Fibroblast of skin of right quadriceps (primary cell): ENCODE results near the gene LANCL3.
"Not testable (repeated sequence)": the region's sequence is repeated elsewhere in the genome, so short reads cannot be mapped to it uniquely, and the experiment has no call there.

Experiments used
- DNase-seq: peaks from one replicate; pipeline ENCODE4 v3.0.0-alpha.2; 2013

LANCL3 gene

GRCh38 chrX:37627602-37628001, 56.1 kb downstream of the LANCL3 start:
- DNase-seq: no peak

- DNase-seq: no peak
Observed at GRCh38 chrX:37638047-37638446, 66.6 kb downstream of the LANCL3 start.

DNA sequence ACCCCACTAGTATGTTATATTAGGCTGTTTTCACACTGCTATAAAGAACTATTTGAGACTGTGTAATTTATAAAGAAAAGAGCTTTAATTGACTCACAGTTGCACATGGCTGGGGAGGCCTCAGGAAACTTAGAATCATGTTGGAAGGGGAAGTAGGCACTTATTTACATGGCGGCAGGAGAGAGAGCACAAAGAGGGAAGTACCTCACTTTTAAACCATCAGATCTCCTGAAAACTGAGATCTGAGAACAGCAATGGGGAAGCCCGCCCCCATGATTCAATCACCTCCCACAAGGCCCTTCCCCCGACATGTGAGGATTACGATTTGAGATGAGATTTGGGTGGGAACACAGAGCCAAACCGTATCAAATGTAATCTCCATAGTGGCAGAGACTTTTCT, 68.7 kb downstream of the LANCL3 start:
- DNase-seq: no peak

DNA sequence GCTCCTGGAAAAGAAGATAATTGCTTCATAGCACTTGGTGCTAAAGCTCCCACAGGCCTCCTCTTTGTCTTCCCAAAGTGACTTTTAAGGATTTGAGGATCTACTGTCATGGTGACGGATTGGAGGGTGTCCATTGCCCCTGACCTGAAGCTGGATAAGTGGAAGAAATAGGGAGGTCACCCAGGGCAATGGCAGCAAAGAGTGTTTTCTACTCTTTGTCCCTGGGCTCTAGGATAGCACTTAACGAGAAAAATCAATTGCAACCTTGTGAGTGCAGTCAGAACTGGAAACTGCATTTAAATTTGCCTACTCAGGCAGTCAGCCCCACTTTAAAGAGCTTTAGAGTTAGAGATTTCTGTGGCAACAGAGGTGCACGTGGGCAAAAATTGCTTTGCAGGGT, 70.4 kb downstream of the LANCL3 start:
- DNase-seq: no peak

DNA sequence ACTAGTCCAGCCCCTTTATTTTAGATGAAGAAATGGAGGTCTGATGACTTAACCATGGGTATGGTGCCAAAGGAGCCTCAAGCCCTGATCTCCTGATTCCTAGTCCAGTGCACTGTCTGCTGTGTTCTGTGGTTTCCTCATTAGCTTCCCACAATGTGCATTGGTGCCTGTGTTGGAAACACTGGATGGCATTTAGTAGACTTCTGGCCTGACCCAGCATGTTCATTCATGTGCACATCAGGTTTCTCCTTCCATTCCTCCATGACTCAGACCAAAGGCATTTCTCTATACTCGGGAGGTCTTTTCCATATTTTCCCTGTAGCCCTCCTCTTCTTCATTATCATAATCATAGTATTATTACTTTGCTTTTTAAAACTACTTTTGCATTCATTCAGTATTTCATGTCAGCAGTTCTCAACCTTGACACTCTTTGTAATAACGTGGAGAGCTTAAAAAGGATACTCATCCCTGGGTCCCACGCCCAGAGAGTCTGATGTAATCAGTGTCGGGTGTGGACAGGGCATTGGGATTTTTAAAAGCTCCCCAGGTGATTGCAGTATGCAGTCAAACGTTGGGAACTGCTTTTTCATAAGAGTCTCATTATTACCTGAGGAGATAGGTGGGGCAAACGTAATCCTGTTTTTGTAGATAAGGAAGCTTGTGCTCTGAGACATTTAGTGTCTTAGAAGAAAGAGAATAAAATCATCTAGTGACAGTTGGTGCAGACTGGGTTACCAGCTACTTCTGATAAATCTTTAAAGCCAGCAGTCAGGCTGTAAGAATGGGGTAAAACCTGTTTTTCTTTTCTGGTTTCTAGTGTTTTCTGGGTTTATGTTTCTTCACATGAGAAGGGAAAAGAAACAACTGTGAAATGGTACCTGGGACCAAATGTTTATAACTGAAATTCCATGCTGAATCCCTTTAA, 73.2 kb downstream of the LANCL3 start:
- DNase-seq: no peak

- DNase-seq: no peak
Observed at GRCh38 chrX:37646254-37646653, 74.8 kb downstream of the LANCL3 start.

DNA sequence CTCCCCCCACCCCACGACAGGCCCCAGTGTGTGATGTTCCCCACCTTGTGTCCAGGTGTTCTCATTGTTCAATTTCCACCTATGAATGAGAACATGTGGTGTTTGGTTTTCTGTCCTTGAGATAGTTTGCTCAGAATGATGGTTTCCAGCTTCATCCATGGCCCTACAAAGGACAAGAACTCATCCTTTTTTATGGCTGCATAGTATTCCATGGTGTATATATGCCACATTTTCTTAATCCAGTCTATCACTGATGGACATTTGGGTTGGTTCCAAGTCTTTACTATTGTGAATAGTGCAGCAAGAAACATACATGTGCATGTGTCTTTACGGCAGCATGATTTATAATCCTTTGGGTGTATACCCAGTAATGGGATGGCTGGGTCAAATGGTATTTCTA, 79.4 kb downstream of the LANCL3 start:
- not testable (repeated sequence) for DNase-seq

DNA sequence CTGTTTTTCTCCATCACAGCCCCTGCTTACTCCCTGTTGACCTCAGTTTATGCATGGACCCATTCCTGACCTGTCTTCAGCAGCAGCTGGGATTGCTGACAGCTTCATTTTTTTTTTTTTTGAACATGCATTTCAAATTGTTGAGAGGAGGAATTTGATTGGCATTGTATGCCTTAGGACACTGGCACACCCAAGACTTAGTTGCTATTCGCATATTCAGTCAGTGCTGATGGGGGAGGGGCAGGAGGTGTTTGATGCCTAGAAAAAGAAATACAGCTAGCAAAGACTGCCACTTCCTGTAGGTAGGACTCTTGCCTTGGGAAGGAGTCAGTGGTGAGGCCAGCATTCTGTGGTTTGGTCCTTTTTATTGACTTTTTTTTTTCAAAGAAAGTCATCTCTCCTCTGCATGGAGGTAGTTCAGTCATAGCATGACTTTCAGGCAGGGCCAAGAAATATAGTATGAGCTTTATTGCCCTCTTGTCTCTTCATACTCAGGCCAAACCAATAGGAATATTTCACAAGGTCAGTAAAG, 80.5 kb downstream of the LANCL3 start:
- no peak for DNase-seq

- no peak for DNase-seq
Observed at GRCh38 chrX:37652589-37653231, 81.2 kb downstream of the LANCL3 start.

DNA sequence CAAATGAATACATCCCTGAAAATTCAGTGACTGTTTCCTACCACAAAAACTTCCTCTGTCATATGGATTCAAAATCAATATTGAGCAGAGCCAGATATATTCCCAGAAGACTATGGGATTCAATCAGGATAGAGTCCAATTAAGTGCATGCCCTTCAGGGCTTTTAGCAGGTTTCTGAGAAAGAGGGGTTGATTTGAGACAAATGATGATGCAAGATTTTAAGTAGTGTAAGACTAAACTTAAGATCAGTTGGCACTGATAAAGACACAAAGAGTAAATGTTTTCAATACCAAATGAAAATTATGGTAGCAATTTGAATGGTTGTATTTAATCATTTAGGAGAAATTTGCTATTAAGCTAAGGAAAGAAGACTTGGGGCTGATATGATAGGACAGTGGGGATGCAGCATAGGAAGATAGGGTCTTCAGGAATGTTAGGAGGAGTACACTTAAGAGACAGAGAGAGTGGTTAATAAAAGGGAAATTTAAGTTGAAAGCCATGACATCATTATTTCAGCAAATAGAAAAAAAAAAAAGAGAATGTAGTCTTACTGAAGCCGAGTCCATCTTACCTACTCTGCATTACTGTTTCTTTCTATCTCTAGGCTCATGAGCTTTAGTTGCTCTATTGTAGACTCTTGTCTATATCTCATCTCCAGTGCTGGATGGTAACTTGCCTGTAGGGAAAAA, 82.1 kb downstream of the LANCL3 start:
- DNase-seq: no peak

DNA sequence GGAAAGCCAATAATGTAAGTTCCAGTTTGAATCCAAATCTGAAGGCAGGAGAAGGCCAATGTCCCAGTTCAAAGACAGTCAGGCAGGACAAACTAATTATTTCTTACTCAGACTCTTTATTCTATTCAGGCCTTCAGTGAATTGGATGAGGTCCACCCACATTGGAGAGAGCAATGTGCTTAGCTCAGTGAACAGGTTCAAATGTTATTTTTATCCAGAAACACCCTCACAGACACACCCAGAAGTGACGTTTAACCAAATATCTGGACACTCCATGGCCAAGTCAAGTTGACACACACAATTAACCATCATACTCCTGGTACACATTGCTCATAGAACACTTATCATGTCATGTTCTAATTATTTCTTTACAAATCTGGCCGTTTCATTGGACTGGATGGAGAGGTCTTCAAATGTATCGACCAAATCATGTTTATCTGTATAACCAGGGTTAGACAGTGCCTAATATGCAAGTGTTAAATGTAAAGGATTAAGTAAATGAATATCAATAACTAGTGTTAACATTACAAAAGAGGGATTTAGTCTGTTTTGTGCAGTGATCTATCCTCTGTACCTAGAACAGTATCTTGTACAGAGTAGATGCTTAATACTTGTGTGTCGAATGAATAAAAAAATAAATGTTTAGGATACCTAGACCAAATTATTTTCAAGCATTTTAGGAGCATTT, 87.0 kb downstream of the LANCL3 start:
- no peak for DNase-seq

- no peak for DNase-seq
Observed at GRCh38 chrX:37659047-37659446, 87.6 kb downstream of the LANCL3 start.

DNA sequence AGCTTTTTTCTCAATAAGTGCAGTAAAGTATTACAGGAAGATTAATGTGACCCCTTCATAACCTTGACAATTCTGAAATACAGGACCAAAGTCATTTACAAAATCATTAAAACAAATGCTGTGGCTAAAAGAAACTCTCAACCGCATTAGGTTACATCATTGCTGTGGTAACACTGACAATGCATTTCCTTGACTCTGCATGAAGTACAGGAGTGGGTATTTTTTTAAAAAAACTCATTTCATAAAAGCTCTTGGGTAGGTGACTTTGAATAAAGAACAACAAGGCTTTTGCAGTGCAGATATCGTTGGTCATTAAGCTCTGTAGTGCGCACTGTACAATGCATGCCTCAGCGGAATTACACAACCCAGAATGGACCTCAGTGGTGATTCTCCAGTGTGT, 90.7 kb downstream of the LANCL3 start:
- no peak for DNase-seq

- no peak for DNase-seq
Observed at GRCh38 chrX:37666516-37666915, 95.1 kb downstream of the LANCL3 start.

- DNase-seq: no peak
Observed at GRCh38 chrX:37667141-37667540, 95.7 kb downstream of the LANCL3 start.

DNA sequence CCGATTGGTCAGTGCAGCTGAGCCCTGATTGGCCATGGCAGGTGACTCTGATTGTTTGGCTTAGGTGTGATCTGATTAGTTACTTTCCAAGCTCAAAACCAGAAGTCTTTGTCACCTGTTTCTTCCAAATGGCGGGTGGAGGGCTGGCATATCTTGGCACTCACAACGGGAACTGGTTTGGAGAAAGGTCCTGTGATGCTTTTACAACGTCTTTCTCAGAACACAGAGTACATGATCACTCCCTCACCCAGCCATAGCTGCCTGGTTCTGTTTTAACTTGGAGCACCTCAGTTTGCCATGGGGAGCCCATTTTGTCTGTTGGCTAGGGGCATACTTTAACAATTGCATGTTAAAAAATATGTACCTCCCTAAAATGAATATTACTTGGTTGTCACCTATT, 101.1 kb downstream of the LANCL3 start:
- DNase-seq: no peak

DNA sequence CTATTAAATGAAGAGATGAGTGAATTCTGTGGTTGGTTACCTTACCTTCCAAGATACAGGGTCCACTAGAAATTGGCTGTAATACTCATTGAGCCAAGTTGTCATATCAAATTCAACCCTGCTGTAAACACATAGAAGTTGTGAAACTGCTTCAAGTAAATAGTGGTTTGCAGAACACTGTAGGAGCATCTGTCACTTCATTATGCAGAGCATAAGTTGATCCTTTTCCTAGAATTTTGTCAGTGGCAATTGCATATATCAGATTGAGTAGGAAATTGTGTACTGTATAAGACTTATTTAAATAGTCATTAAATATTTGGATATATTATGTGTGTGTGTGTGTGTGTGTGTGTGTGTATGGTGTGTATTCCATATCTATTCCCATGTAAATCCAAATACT, 105.3 kb downstream of the LANCL3 start:
- DNase-seq: no peak

DNA sequence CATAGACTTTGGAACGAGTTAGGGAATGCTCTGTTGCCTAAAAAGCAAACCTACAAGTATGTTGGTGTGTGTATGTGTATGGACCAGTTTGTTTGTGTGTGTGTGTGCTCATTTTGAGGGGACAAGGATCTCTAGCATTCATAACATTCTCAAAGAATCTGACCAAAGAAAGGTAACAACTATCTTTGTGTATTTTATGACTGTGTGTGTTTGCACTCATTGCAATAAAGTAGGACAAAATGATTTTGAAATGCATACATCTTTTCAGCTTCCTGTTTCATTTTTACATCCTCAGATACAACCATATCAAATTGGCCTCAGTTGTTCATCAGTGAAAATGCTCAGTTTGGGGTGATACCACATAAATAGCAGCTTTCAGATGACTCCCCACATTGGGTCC, 105.8 kb downstream of the LANCL3 start:
- DNase-seq: no peak

DNA sequence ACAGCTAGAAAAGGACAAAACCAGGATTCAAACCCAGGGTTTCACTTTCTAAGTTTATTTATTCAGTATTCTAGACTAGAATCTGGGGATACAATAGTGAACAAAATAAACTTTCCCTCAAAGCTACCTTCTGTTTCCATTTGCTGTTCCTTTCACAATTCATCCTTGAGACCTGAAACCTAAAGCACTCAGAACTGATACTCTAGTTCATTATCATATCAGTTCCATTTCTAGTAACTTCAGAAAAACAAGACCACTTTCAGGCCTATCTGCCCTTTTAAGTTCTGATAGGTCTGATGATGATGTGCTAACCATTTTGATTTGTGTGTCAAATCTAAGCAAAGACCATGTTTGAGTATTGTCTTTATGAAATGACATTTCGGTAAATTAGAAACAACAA, 106.3 kb downstream of the LANCL3 start:
- no peak for DNase-seq

DNA sequence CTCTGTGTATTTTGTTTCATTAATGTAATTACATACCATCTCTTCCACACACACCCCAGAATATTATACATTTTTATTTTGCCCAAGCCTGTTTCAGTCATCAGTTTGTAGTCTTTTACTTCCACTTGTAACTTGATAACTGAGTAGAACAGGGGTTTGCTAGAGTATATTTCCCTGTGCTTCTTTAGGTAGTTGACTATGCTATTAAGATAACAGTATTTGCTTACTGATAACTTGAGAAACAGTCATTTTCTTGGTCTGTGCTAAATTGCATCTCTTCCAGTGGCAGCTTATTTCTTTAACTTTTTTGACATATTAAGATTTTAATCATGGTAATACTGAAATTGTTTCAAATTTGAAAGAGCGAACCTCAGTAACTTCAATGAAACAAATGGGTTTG, 107.1 kb downstream of the LANCL3 start:
- DNase-seq: no peak

- no peak for DNase-seq
Observed at GRCh38 chrX:37679230-37679629, 107.8 kb downstream of the LANCL3 start.

GRCh38 chrX:37679888-37680287, 108.4 kb downstream of the LANCL3 start:
- no peak for DNase-seq

- DNase-seq: no peak
Observed at GRCh38 chrX:37684426-37684825, 113.0 kb downstream of the LANCL3 start.
